GM12878 (cell line): ENCODE data around the gene HIRA. TPM values are rescaled to one million over a fixed set of nuclear protein-coding genes. Genes with fewer than 3 reads are reported as not detected.

Experiments used
- BHLHE40 ChIP-seq, 2 experiments: fragments of 450-650 bp in 1 of 2; IDR thresholded peaks; 2 replicates each; pipeline ENCODE4 v1.6.1; 2011 to 2017; ENCODE audit warnings: low read depth in 2 of 2, borderline replicate concordance in 1 of 2, improper control_type of control experiment in 1 of 2, low read length in 1 of 2, mild to moderate bottlenecking in 1 of 2
- CBX5 ChIP-seq: sonication (generic); IDR thresholded peaks from 2 replicates; pipeline ENCODE4 v1.6.1; 2016; ENCODE audit warnings: low read depth, moderate library complexity, mild to moderate bottlenecking, inconsistent platforms
- CTCF ChIP-seq, 3 experiments: IDR thresholded peaks in 2 of 3; conservative IDR thresholded peaks in 1 of 3; 2 replicates each; pipeline ENCODE4 v1.5.1; 2011; ENCODE audit warnings: low read depth in 3 of 3, low read length in 3 of 3, mild to moderate bottlenecking in 3 of 3, control low read depth in 2 of 3, moderate library complexity in 2 of 3, inconsistent platforms in 1 of 3, mixed read lengths in 1 of 3; ENCODE audit not compliant: control insufficient read depth in 2 of 3, insufficient read depth in 1 of 3; ENCODE audit errors: extremely low read depth in 1 of 3
- EED ChIP-seq: sonication (generic); IDR thresholded peaks from 2 replicates; pipeline ENCODE4 v1.6.1; 2016; ENCODE audit warnings: antibody characterized with exemption, low read depth
- FOXK2 ChIP-seq: fragments of 450-650 bp; IDR thresholded peaks from 2 replicates; pipeline ENCODE4 v1.6.1; 2017; ENCODE audit warnings: mild to moderate bottlenecking, moderate library complexity
- GATAD2B ChIP-seq: fragments of 450-650 bp; conservative IDR thresholded peaks from 2 replicates; pipeline ENCODE4 v1.6.1; 2017; ENCODE audit warnings: low read depth, mild to moderate bottlenecking, moderate library complexity
- MXI1 ChIP-seq: fragments of 150-350 bp; IDR thresholded peaks from 2 replicates; pipeline ENCODE4 v1.6.1; 2011; ENCODE audit warnings: low read depth, mild to moderate bottlenecking, inconsistent platforms, low read length, improper control_type of control experiment
- NFXL1 ChIP-seq: fragments of 450-650 bp; IDR thresholded peaks from 2 replicates; pipeline ENCODE4 v1.6.1; 2017; ENCODE audit warnings: antibody characterized with exemption, mild to moderate bottlenecking, borderline replicate concordance
- NFYB ChIP-seq: IDR thresholded peaks from 2 replicates; pipeline ENCODE4 v1.6.1; 2011; ENCODE audit warnings: low read depth, mild to moderate bottlenecking, low read length, improper control_type of control experiment, moderate library complexity; ENCODE audit not compliant: insufficient read depth
- NR2C2 ChIP-seq: IDR thresholded peaks from 2 replicates; pipeline ENCODE4 v1.6.1; 2011; ENCODE audit warnings: borderline replicate concordance, low read depth; ENCODE audit not compliant: control insufficient read depth, insufficient read length
- POLR2A ChIP-seq: IDR thresholded peaks from 2 replicates; pipeline ENCODE4 v1.6.1; 2011; ENCODE audit warnings: low read depth, mild to moderate bottlenecking, low read length
- POLR2AphosphoS5 ChIP-seq: IDR thresholded peaks from 2 replicates; pipeline ENCODE4 v1.6.1; 2011; ENCODE audit warnings: mild to moderate bottlenecking, low read length, inconsistent platforms
- RB1 ChIP-seq: fragments of 450-650 bp; formaldehyde crosslinking; IDR thresholded peaks from 2 replicates; pipeline ENCODE4 v1.6.1; 2017; ENCODE audit warnings: mild to moderate bottlenecking, borderline replicate concordance
- SRF ChIP-seq, 2 experiments: IDR thresholded peaks; 2 replicates each; pipeline ENCODE4 v1.6.1; 2011; ENCODE audit warnings: low read depth in 2 of 2, low read length in 2 of 2, mild to moderate bottlenecking in 1 of 2, moderate library complexity in 1 of 2
- SUZ12 ChIP-seq: fragments of 200-600 bp; sonication (generic); IDR thresholded peaks from one replicate; pipeline ENCODE4 v1.6.1; 2018; ENCODE audit warnings: antibody characterized with exemption, mild to moderate bottlenecking; ENCODE audit not compliant: unreplicated experiment
- TAF1 ChIP-seq: IDR thresholded peaks from 2 replicates; pipeline ENCODE4 v1.6.1; 2011; ENCODE audit warnings: mild to moderate bottlenecking, low read depth, low read length, borderline replicate concordance
- TCF3 ChIP-seq: IDR thresholded peaks from 2 replicates; pipeline ENCODE4 v1.6.1; 2012; ENCODE audit warnings: low read depth, mild to moderate bottlenecking, low read length, borderline replicate concordance; ENCODE audit not compliant: insufficient read depth
- USF1 ChIP-seq: IDR thresholded peaks from 2 replicates; pipeline ENCODE4 v1.6.1; 2011; ENCODE audit warnings: borderline replicate concordance, low read depth, mild to moderate bottlenecking, moderate library complexity, mixed read lengths, low read length; ENCODE audit not compliant: insufficient read depth; ENCODE audit errors: extremely low read length
- polyA plus RNA-seq, 11 experiments: library from polyadenylated mRNA; depleted of rRNA in 4 of 11; unstranded in 6 of 11; stranded (reverse) in 5 of 11; fragments of >200 nt; fragmentation: Nextera tagmentation in 4 of 11; fragmentation: Illumina TruSeq in 1 of 11; extraction: Ambion mirVana in 4 of 11; extraction: Trizol in 1 of 11; gene quantifications; 1 replicate in 1 of 11; 2 replicates in 10 of 11; pipeline versions ENCODE4 v1.2.1 to v1.2.3, GENCODE V29; 2011 to 2016; ENCODE audit warnings: inconsistent platforms in 2 of 11, missing spikeins in 2 of 11, low read depth in 1 of 11
- total RNA-seq, 4 experiments: library from RNA; depleted of rRNA in 3 of 4; stranded (reverse); fragments of >200 nt in 3 of 4; fragmentation: Illumina TruSeq in 1 of 4; extraction: Trizol in 1 of 4; gene quantifications; 2 replicates each; pipeline versions ENCODE4 v1.2.1 to v1.2.3, GENCODE V29; 2013 to 2021
- TF ChIP-seq, protein P1 (sequence below): IDR thresholded peaks from 2 replicates; pipeline ENCODE4 v1.6.1; 2011; ENCODE audit warnings: borderline replicate concordance, low read depth, mild to moderate bottlenecking, moderate library complexity, low read length; ENCODE audit not compliant: insufficient read depth, poor library complexity, severe bottlenecking
- TF ChIP-seq, protein P2 (sequence below): fragments of 450-650 bp; formaldehyde crosslinking; IDR thresholded peaks from 2 replicates; pipeline ENCODE4 v1.4.0; 2022; ENCODE audit warnings: mild to moderate bottlenecking, moderate library complexity
- TF ChIP-seq, protein P3 (sequence below): IDR thresholded peaks from 2 replicates; pipeline ENCODE4 v1.6.1; 2011; ENCODE audit warnings: low read depth, mild to moderate bottlenecking, low read length, moderate library complexity, borderline replicate concordance; ENCODE audit errors: extremely low read depth

HIRA gene
- total and polyA plus RNA-seq, 10 of the 15 experiments (the other 5 are each of a cell fraction or from before 2014, with no cell fraction given): 0.34 to 32.7 (median 14.5) TPM

GRCh38 chr22:19447330-19448075 lies 16.0 kb upstream of the HIRA start, which contains the start of gene C22orf39 (continued):
- TF ChIP-seq, protein P1, sequence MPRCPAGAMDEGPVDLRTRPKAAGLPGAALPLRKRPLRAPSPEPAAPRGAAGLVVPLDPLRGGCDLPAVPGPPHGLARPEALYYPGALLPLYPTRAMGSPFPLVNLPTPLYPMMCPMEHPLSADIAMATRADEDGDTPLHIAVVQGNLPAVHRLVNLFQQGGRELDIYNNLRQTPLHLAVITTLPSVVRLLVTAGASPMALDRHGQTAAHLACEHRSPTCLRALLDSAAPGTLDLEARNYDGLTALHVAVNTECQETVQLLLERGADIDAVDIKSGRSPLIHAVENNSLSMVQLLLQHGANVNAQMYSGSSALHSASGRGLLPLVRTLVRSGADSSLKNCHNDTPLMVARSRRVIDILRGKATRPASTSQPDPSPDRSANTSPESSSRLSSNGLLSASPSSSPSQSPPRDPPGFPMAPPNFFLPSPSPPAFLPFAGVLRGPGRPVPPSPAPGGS: no peak
- peak in 1 of 2 experiments; percentile 74; a peak in 2 of 4 replicates for TF ChIP-seq BHLHE40 (IDR thresholded peaks at IDR 0.05; ENCODE audit: borderline replicate concordance in 1 of 2, low read depth in 2 of 2, low read length in 1 of 2)
- no peak for TF ChIP-seq CTCF (IDR thresholded peaks at IDR 0.05 in 2 of 3, conservative IDR thresholded peaks at IDR 0.05 in 1 of 3; ENCODE audit: control insufficient read depth in 2 of 3, extremely low read depth in 1 of 3, insufficient read depth in 1 of 3, low read depth in 3 of 3, low read length in 3 of 3)
- peak; percentile 78; the same call in 1 of the 2 replicates for TF ChIP-seq GATAD2B
- no peak for TF ChIP-seq NFXL1
- no peak for TF ChIP-seq FOXK2
- 0 out of 2 replicates have a peak, but pooled peaks have one; percentile 35 for TF ChIP-seq TCF3
- TF ChIP-seq, protein P2, sequence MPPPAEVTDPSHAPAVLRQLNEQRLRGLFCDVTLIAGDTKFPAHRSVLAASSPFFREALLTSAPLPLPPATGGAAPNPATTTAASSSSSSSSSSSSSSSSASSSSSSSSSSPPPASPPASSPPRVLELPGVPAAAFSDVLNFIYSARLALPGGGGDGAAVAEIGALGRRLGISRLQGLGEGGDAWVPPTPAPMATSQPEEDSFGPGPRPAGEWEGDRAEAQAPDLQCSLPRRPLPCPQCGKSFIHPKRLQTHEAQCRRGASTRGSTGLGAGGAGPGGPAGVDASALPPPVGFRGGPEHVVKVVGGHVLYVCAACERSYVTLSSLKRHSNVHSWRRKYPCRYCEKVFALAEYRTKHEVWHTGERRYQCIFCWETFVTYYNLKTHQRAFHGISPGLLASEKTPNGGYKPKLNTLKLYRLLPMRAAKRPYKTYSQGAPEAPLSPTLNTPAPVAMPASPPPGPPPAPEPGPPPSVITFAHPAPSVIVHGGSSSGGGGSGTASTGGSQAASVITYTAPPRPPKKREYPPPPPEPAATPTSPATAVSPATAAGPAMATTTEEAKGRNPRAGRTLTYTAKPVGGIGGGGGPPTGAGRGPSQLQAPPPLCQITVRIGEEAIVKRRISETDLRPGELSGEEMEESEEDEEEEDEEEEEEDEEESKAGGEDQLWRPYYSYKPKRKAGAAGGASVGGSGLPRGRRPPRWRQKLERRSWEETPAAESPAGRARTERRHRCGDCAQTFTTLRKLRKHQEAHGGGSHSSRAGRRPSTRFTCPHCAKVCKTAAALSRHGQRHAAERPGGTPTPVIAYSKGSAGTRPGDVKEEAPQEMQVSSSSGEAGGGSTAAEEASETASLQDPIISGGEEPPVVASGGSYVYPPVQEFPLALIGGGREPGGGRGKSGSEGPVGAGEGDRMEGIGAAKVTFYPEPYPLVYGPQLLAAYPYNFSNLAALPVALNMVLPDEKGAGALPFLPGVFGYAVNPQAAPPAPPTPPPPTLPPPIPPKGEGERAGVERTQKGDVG (CRISPR knock-in tag): no peak
- peak; percentile 66; the same call in 1 of the 2 replicates for TF ChIP-seq POLR2AphosphoS5
- TF ChIP-seq CBX5: no peak
- TF ChIP-seq, protein P3, sequence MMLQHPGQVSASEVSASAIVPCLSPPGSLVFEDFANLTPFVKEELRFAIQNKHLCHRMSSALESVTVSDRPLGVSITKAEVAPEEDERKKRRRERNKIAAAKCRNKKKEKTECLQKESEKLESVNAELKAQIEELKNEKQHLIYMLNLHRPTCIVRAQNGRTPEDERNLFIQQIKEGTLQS: no peak
- TF ChIP-seq NR2C2: no peak
- peak; percentile 65 for TF ChIP-seq MXI1
- peak; percentile 93 for TF ChIP-seq NFYB
- TF ChIP-seq TAF1: peak; percentile 84; the same call in 1 of the 2 replicates
- no peak for TF ChIP-seq SRF (IDR thresholded peaks at IDR 0.05; ENCODE audit: low read depth in 2 of 2, low read length in 2 of 2)
- no peak for TF ChIP-seq SUZ12
- no peak for TF ChIP-seq EED
- no peak for TF ChIP-seq RB1
- peak; percentile 70 for TF ChIP-seq USF1
- TF ChIP-seq POLR2A: peak; percentile 92
